Stimulated activated CD4-positive, alpha-beta T cell treated with anti-CD3 and anti-CD28 coated beads, Interleukin-12 subunit alpha, Interleukin-12 subunit beta, amount 100 ng/mL, for 48 hours (primary cell): ENCODE data around the gene LIPJ.

Source experiments
- DNase-seq, 3 donors: peaks; one replicate each; pipeline ENCODE4 v3.0.0-alpha.2; 2020; ENCODE audit warnings: low read depth in 2 of 3, low spot score in 1 of 3

LIPJ gene

GRCh38 chr10:88586462-88586861 is at the start of gene LIPJ:
Gene LIPJ (plus strand): TSS chr10:88586762. CDS start chr10:88590688, 3,926 bp downstream.
- no peak for DNase-seq

GRCh38 chr10:88537322-88537721 is 49.2 kb upstream of the LIPJ start:
- no peak for DNase-seq

- DNase-seq, result no peak
Observed at GRCh38 chr10:88538048-88538447, 48.5 kb upstream of the LIPJ start.

GRCh38 chr10:88540351-88540750 is 46.2 kb upstream of the LIPJ start:
- DNase-seq, result no peak

- DNase-seq, result no peak
Observed at GRCh38 chr10:88541116-88541626, 45.4 kb upstream of the LIPJ start.

GRCh38 chr10:88542522-88542921 is 44.0 kb upstream of the LIPJ start:
- no peak for DNase-seq

- no peak for DNase-seq
Observed at GRCh38 chr10:88544140-88544870, 42.3 kb upstream of the LIPJ start.

- no peak for DNase-seq
Observed at GRCh38 chr10:88545359-88545758, 41.2 kb upstream of the LIPJ start.

- DNase-seq, result no peak
Observed at GRCh38 chr10:88546497-88546896, 40.1 kb upstream of the LIPJ start.

- DNase-seq, result no peak
Observed at GRCh38 chr10:88551246-88551645, 35.3 kb upstream of the LIPJ start.

- DNase-seq, result peak in 2 of 3 donors; percentile 6 to 8
Observed at GRCh38 chr10:88553116-88553752, 33.3 kb upstream of the LIPJ start.

- no peak for DNase-seq
Observed at GRCh38 chr10:88555190-88555908, 31.2 kb upstream of the LIPJ start.

- DNase-seq, result no peak
Observed at GRCh38 chr10:88557256-88557655, 29.3 kb upstream of the LIPJ start.

GRCh38 chr10:88557658-88558057 is 28.9 kb upstream of the LIPJ start:
- no peak for DNase-seq

GRCh38 chr10:88562152-88562551 is 24.4 kb upstream of the LIPJ start:
- DNase-seq, result no peak

GRCh38 chr10:88565072-88565471 is 21.5 kb upstream of the LIPJ start:
- no peak for DNase-seq

- no peak for DNase-seq
Observed at GRCh38 chr10:88582411-88582805, 4.2 kb upstream of the LIPJ start.

GRCh38 chr10:88582806-88583583 is 3.6 kb upstream of the LIPJ start, which contains the start of gene RNLS:
Gene RNLS (minus strand): TSS chr10:88583318.
- DNase-seq, result peak; percentile 43 to 63 (median 52)

GRCh38 chr10:88583584-88583957 is 3.0 kb upstream of the LIPJ start:
- no peak for DNase-seq

- DNase-seq, result no peak
Observed at GRCh38 chr10:88592381-88592780, 5.8 kb downstream of the LIPJ start.

GRCh38 chr10:88592906-88593305 is 6.3 kb downstream of the LIPJ start:
- no peak for DNase-seq
